ENCODE results near the gene PRKAG1. TPM values are rescaled to one million over a fixed set of nuclear protein-coding genes. Genes with fewer than 3 reads are reported as not detected.

PRKAG1 gene
- total RNA-seq, 1 donor = 29.8 TPM

- Histone ChIP-seq H3K4me3 (ENCODE audit: low read length) (no peak overlapping the region), H3K27me3 (ENCODE audit: insufficient read depth, low read length) (no peaks in the 10 kb centered on the region), H3K4me1 (ENCODE audit: insufficient read depth, low read length) (no peaks in the 10 kb centered on the region), H3K9me3 (ENCODE audit: low read depth, low read length) (no peaks in the 10 kb centered on the region)
These were observed 21.8 kb upstream of the PRKAG1 start for GRCh38 chr12:49040364-49040855.

- Histone ChIP-seq H3K9me3 (ENCODE audit: low read depth, low read length) (no peaks in the 10 kb centered on the region), H3K4me3 (ENCODE audit: low read length) (no peak overlapping the region), H3K27me3 (ENCODE audit: insufficient read depth, low read length) (no peaks in the 10 kb centered on the region), H3K4me1 (ENCODE audit: insufficient read depth, low read length) (no peaks in the 10 kb centered on the region)
These were observed 21.1 kb upstream of the PRKAG1 start for GRCh38 chr12:49039421-49040363.

GRCh38 chr12:49038291-49038955 is 19.8 kb upstream of the PRKAG1 start:
- Histone ChIP-seq H3K4me1 (ENCODE audit: insufficient read depth, low read length) (no peaks in the 10 kb centered on the region), H3K4me3 (ENCODE audit: low read length) (no peak overlapping the region), H3K27me3 (ENCODE audit: insufficient read depth, low read length) (no peaks in the 10 kb centered on the region), H3K9me3 (ENCODE audit: low read depth, low read length) (no peaks in the 10 kb centered on the region)

GRCh38 chr12:49037947-49038237 is 19.3 kb upstream of the PRKAG1 start:
- Histone ChIP-seq H3K4me3 (ENCODE audit: low read length) (no peak overlapping the region), H3K27me3 (ENCODE audit: insufficient read depth, low read length) (no peaks in the 10 kb centered on the region), H3K9me3 (ENCODE audit: low read depth, low read length) (no peaks in the 10 kb centered on the region), H3K4me1 (ENCODE audit: insufficient read depth, low read length) (no peaks in the 10 kb centered on the region)

- no peak overlapping the region for H3K4me3 ChIP-seq (ENCODE audit: low read length)
- H3K9me3 ChIP-seq (ENCODE audit: low read depth, low read length) = no peaks in the 10 kb centered on the region
- H3K4me1 ChIP-seq (ENCODE audit: insufficient read depth, low read length) = no peaks in the 10 kb centered on the region
- H3K27me3 ChIP-seq (ENCODE audit: insufficient read depth, low read length) = no peaks in the 10 kb centered on the region
These were observed 18.8 kb upstream of the PRKAG1 start for GRCh38 chr12:49037111-49037946.

- H3K4me1 ChIP-seq (ENCODE audit: insufficient read depth, low read length) = no peaks in the 10 kb centered on the region
- no peak overlapping the region for H3K4me3 ChIP-seq (ENCODE audit: low read length)
- H3K9me3 ChIP-seq (ENCODE audit: low read depth, low read length) = no peaks in the 10 kb centered on the region
- no peaks in the 10 kb centered on the region for H3K27me3 ChIP-seq (ENCODE audit: insufficient read depth, low read length)
These were observed 17.5 kb upstream of the PRKAG1 start for GRCh38 chr12:49036029-49036428.

GRCh38 chr12:49034286-49034622 is 15.7 kb upstream of the PRKAG1 start:
- Histone ChIP-seq H3K27me3 (ENCODE audit: insufficient read depth, low read length) (no peaks in the 10 kb centered on the region), H3K4me1 (ENCODE audit: insufficient read depth, low read length) (peaks cover 4% of the 10 kb centered on the region), H3K9me3 (ENCODE audit: low read depth, low read length) (no peaks in the 10 kb centered on the region), H3K4me3 (ENCODE audit: low read length) (no peak overlapping the region)

GRCh38 chr12:49033611-49034285 is 15.2 kb upstream of the PRKAG1 start:
- Histone ChIP-seq H3K27me3 (ENCODE audit: insufficient read depth, low read length) (no peaks in the 10 kb centered on the region), H3K4me3 (ENCODE audit: low read length) (no peak overlapping the region), H3K4me1 (ENCODE audit: insufficient read depth, low read length) (peaks cover 7% of the 10 kb centered on the region), H3K9me3 (ENCODE audit: low read depth, low read length) (no peaks in the 10 kb centered on the region)

GRCh38 chr12:49032679-49033447 is 14.3 kb upstream of the PRKAG1 start:
- Histone ChIP-seq H3K27me3 (ENCODE audit: insufficient read depth, low read length) (no peaks in the 10 kb centered on the region), H3K4me1 (ENCODE audit: insufficient read depth, low read length) (peaks cover 11% of the 10 kb centered on the region), H3K4me3 (ENCODE audit: low read length) (no peak overlapping the region), H3K9me3 (ENCODE audit: low read depth, low read length) (no peaks in the 10 kb centered on the region)

- Histone ChIP-seq H3K4me3 (ENCODE audit: low read length) (no peak overlapping the region), H3K27me3 (ENCODE audit: insufficient read depth, low read length) (no peaks in the 10 kb centered on the region), H3K4me1 (ENCODE audit: insufficient read depth, low read length) (peaks cover 11% of the 10 kb centered on the region), H3K9me3 (ENCODE audit: low read depth, low read length) (no peaks in the 10 kb centered on the region)
These were observed 13.7 kb upstream of the PRKAG1 start for GRCh38 chr12:49032276-49032675.

GRCh38 chr12:49031573-49032161 is 13.1 kb upstream of the PRKAG1 start:
- no peaks in the 10 kb centered on the region for H3K27me3 ChIP-seq (ENCODE audit: insufficient read depth, low read length)
- H3K9me3 ChIP-seq (ENCODE audit: low read depth, low read length) = no peaks in the 10 kb centered on the region
- no peak overlapping the region for H3K4me3 ChIP-seq (ENCODE audit: low read length)
- H3K4me1 ChIP-seq (ENCODE audit: insufficient read depth, low read length) = peaks cover 11% of the 10 kb centered on the region

GRCh38 chr12:49030714-49031572 is 12.4 kb upstream of the PRKAG1 start:
- H3K9me3 ChIP-seq (ENCODE audit: low read depth, low read length) = no peaks in the 10 kb centered on the region
- H3K27me3 ChIP-seq (ENCODE audit: insufficient read depth, low read length) = no peaks in the 10 kb centered on the region
- H3K4me1 ChIP-seq (ENCODE audit: insufficient read depth, low read length) = peaks cover 11% of the 10 kb centered on the region
- no peak overlapping the region for H3K4me3 ChIP-seq (ENCODE audit: low read length)

GRCh38 chr12:49030119-49030518 is 11.5 kb upstream of the PRKAG1 start:
- no peaks in the 10 kb centered on the region for H3K27me3 ChIP-seq (ENCODE audit: insufficient read depth, low read length)
- no peaks in the 10 kb centered on the region for H3K9me3 ChIP-seq (ENCODE audit: low read depth, low read length)
- peaks cover 11% of the 10 kb centered on the region for H3K4me1 ChIP-seq (ENCODE audit: insufficient read depth, low read length)
- H3K4me3 ChIP-seq (ENCODE audit: low read length) = no peak overlapping the region

All from mononuclear cell (primary cell).